ENCODE results near the gene CGREF1.
A peak's percentile ranks its signal among the peaks of the same experiment; 100 is the strongest.

The CGREF1 gene

GRCh38 chr2:27109083-27109482, 9.8 kb downstream of the CGREF1 start:
- DNase-seq: no peak

DNA sequence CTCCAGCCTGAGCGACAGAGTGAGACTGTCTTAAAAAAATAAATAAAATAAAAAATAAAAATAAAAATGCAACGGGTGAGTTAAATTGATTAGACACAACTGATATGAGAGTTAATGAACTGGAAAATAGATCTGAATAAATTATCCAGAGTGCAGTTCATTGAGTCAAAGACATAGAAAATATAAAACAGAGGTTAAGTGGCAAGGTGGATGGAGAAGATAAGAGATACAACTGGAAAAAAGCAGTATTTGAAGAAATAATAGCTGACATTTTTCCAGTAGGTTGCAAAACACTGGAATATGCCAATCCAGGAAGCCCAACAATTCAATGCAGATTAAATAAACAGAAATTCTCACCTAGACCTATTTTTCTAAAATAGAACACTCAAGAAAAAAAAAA, 10.7 kb downstream of the CGREF1 start:
- DNase-seq: no peak

GRCh38 chr2:27105981-27106380, 12.9 kb downstream of the CGREF1 start:
- DNase-seq: no peak

DNA sequence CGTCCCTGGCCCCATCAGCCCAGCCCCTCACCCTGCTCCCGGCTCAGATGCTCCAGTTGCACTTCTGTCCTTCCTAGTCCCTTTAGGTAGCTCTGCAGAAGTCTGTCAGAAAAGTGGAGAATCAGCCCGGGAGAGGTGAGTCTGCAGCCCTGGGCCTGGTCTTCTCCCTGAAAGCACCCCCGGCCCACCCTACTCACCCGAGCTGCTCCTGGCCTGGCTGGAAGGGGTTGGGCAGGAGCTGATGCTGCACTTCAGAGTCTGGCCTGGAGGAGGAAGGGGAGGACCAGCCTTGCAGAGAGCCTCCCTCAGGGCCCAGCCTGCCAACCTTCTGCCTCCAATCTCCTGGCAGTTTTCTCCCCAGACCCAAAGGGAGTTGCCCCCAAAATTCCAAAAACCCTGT, 16.6 kb downstream of the CGREF1 start:
- DNase-seq: no peak

GRCh38 chr2:27100036-27100435, 18.9 kb downstream of the CGREF1 start:
- DNase-seq: no peak

GRCh38 chr2:27099334-27099955, 19.5 kb downstream of the CGREF1 start:
- no peak for DNase-seq

DNA sequence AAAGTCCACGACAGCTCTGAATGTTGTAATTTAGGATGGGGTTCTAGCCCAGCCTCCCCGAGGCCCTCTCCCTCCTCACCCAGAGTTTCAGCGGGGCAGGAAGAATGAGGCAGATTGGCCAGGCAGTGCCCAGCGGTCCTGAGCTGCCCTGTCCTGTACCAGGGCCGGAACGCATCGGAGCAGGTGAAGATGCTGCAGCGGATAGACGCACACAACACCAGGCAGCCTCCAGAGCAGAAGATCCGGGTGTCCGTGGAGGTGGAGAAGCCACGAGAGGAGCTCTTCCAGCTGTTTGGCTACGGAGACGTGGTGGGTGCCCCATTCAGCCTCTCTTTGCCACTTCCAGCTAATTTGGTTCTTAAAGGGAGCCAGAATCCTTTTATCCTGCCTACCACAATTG, 21.6 kb downstream of the CGREF1 start:
- no peak for DNase-seq

GRCh38 chr2:27096748-27097297, 22.1 kb downstream of the CGREF1 start:
- DNase-seq: no peak

DNA sequence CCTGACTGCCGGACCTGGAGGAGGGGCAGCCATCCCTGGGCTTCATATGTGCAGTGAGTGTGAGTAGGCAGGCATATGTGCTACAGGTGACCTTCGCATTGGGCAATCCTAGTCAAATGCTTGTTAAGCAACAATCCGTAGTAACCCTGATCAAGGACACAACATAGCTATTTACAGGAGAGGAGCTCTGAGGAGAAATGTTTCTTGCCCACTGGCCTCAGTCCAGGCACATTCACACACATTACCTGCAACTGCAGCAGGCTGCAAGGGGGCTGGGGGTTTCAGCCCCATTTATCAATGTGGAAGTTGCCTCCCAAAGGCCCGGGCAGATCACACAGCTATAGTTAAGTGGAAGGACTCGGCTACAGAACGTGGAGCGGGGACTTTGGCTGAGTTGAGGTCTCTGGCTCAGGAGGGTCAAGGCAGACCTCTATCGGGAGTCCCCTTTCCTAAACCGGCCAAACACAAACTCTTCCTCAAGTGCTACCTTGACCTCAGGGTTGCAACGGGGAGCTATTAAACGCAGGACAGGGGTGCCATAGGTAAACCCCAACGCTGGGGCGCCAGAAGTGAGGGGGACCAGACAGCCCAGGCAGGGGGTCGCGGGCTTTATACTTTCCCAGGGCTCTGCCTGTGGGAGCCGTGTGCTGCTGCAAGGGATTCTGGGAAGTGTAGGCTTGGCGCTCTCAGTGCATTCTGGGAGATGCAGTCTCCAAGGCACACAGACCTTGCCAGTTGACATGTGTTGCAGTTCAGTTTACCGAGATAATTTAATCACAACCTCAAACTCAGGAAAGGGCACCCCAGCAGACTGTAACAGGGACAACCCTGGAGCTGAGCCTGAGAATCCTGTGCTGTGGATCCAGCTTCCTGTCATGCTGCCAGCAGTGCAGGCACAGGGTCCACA, 22.9 kb downstream of the CGREF1 start:
- peak; percentile 32 to 73 for DNase-seq

GRCh38 chr2:27095427-27095744, 23.5 kb downstream of the CGREF1 start:
- no peak for DNase-seq

DNA sequence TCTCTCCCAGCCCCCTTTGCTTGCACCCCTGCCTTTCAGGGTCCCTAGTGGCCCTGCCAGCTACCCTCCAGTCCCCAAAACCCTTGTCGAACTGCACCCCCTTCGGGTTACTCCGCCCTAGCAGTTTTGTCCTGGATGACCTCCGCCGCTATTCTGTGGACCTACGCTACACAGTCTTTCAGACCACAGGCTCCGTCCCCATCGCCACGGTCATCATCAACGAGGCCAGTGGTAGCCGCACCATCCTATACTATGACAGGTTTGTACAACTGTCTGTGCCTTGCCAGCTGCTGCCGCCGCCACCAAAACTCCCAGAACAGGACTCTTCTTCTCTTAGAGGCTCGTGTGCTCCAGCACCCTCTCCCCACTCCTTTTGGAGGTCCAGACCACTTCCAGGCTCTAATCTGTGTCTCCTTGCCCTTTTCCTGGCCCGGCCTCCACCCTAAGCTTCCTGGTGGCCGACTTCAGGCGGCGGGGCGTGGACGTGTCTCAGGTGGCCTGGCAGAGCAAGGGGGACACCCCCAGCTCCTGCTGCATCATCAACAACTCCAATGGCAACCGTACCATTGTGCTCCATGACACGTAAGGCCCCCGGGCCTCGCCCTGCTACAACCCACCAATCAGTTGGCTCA, 24.5 kb downstream of the CGREF1 start:
- DNase-seq: no peak

- DNase-seq: no peak
These were observed 25.2 kb downstream of the CGREF1 start for GRCh38 chr2:27093430-27094352.

DNA sequence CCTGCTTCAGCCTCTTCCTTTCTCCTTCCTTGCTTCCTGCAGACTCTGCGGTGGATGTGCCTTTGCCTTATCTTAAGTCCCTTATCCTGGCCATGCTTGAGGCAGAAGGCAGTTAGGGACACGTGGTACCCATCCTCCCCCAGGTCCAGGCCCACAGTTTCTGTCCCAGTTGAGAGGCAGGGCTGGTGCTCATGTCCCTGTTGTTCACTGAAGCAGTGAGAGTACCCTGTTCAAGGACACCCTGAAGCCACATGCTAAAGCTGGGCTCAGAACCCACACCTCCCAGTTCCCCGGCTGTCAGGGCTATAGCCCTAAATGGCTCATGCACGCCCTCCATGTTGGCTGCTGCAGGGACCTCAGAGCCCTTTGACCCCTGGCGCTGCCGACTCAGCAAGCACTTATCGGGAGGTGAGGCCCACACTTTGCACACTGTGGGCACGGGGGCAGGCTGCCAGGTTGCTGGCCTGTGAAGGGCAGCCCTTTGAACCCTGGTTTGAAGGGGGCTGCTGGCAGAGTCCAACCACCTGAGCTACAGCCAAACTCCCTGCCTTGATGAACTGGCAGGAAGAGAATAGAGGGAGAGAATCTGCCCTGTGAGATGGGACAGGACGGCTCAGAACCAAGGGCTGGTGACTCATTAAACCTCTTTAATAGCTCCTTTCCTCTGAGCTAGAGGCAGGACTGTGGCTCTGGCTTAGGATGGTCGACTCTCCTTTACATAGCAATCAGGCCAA, 26.1 kb downstream of the CGREF1 start:
- DNase-seq: no peak

- no peak for DNase-seq
These were observed 26.9 kb downstream of the CGREF1 start for GRCh38 chr2:27091746-27092695.

- no peak for DNase-seq
These were observed 29.6 kb downstream of the CGREF1 start for GRCh38 chr2:27089111-27089954.

GRCh38 chr2:27088634-27089033, 30.3 kb downstream of the CGREF1 start:
- DNase-seq: no peak

- no peak for DNase-seq
These were observed 31.0 kb downstream of the CGREF1 start for GRCh38 chr2:27087823-27088410.

DNA sequence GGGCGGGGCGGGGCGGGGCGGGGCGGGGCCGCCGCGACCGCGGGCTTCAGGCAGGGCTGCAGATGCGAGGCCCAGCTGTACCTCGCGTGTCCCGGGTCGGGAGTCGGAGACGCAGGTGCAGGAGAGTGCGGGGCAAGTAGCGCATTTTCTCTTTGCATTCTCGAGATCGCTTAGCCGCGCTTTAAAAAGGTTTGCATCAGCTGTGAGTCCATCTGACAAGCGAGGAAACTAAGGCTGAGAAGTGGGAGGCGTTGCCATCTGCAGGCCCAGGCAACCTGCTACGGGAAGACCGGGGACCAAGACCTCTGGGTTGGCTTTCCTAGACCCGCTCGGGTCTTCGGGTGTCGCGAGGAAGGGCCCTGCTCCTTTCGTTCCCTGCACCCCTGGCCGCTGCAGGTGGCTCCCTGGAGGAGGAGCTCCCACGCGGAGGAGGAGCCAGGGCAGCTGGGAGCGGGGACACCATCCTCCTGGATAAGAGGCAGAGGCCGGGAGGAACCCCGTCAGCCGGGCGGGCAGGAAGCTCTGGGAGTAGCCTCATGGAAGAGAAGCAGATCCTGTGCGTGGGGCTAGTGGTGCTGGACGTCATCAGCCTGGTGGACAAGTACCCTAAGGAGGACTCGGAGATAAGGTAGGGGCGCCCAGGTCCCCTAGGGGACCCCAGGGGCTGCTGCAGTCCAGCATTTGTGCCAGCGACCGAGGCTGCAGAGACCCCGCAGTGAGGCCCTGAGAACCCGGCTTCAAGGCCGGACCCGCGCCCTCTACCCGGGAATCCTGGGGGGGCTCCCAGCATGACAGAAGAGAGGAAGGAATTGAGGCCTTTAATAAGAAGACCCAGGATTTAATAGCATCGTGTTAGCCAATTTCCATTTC, 32.0 kb downstream of the CGREF1 start, which contains the start of gene KHK:
TSS of gene KHK (plus strand) at position 49 of the 870 bp plus-strand sequence. CDS start at position 537, 488 bp downstream.
- DNase-seq: peak; percentile 81 to 82

Data from NCI-H2081 (cell line).